Measurements from ENCODE around the gene PODXL.

Gene PODXL

DNA sequence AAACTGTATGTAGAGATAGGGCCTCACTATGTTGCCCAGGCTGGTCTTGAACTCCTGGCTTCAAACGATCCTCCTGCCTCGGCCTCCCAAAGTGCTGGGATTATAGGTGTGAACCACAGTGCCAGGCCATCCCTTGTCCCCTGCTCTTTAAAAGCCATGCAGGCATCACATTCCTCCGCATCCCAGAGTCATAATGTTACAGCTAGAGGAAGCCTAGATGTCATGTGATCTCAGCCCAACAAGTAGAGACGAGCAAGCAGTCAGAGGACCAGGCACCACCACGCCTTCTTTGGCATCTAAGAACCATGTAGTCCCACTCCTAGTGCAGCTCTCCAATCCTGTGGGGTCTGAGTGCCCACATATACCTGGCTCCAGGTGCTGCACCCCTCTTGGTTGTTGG lies 13.1 kb downstream of the PODXL start:
- H3K36me3 ChIP-seq: peaks cover 9% of the 10 kb centered on the region; the same call in 1 of the 2 replicates
- TF ChIP-seq, protein P1, sequence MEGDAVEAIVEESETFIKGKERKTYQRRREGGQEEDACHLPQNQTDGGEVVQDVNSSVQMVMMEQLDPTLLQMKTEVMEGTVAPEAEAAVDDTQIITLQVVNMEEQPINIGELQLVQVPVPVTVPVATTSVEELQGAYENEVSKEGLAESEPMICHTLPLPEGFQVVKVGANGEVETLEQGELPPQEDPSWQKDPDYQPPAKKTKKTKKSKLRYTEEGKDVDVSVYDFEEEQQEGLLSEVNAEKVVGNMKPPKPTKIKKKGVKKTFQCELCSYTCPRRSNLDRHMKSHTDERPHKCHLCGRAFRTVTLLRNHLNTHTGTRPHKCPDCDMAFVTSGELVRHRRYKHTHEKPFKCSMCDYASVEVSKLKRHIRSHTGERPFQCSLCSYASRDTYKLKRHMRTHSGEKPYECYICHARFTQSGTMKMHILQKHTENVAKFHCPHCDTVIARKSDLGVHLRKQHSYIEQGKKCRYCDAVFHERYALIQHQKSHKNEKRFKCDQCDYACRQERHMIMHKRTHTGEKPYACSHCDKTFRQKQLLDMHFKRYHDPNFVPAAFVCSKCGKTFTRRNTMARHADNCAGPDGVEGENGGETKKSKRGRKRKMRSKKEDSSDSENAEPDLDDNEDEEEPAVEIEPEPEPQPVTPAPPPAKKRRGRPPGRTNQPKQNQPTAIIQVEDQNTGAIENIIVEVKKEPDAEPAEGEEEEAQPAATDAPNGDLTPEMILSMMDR (IDR thresholded peaks at IDR 0.05; ENCODE audit: low read depth, low read length): no peak

GRCh38 chr7:131540491-131541162 lies 15.8 kb downstream of the PODXL start:
- Histone ChIP-seq H3K27me3 (ENCODE audit: insufficient read depth, low read depth, severe bottlenecking) (no peaks in the 10 kb centered on the region), H3K36me3 (no peaks in the 10 kb centered on the region), H3K4me3 (ENCODE audit: low read depth, low read length) (no peak overlapping the region), H3K27ac (no peak overlapping the region), H3K9me3 (ENCODE audit: severe bottlenecking) (no peaks in the 10 kb centered on the region)
- TF ChIP-seq, protein P1 (IDR thresholded peaks at IDR 0.05; ENCODE audit: low read depth, low read length): no peak
- DNase-seq: no peak

More for the DNA sequence above, 13.1 kb downstream of the PODXL start:
- DNase-seq: no peak
- Histone ChIP-seq H3K27ac (no peak overlapping the region), H3K27me3 (ENCODE audit: insufficient read depth, low read depth, severe bottlenecking) (no peaks in the 10 kb centered on the region), H3K9me3 (ENCODE audit: severe bottlenecking) (no peaks in the 10 kb centered on the region), H3K4me3 (ENCODE audit: low read depth, low read length) (no peak overlapping the region)

GRCh38 chr7:131538813-131539179 lies 17.6 kb downstream of the PODXL start:
- TF ChIP-seq, protein P1 (IDR thresholded peaks at IDR 0.05; ENCODE audit: low read depth, low read length): no peak
- DNase-seq: peak; percentile 66
- no peaks in the 10 kb centered on the region for H3K9me3 ChIP-seq (ENCODE audit: severe bottlenecking)
- H3K4me3 ChIP-seq (ENCODE audit: low read depth, low read length): no peak overlapping the region
- H3K27me3 ChIP-seq (ENCODE audit: insufficient read depth, low read depth, severe bottlenecking): no peaks in the 10 kb centered on the region
- no peaks in the 10 kb centered on the region for H3K36me3 ChIP-seq
- peak overlapping the region; percentile 50 for H3K27ac ChIP-seq

DNA sequence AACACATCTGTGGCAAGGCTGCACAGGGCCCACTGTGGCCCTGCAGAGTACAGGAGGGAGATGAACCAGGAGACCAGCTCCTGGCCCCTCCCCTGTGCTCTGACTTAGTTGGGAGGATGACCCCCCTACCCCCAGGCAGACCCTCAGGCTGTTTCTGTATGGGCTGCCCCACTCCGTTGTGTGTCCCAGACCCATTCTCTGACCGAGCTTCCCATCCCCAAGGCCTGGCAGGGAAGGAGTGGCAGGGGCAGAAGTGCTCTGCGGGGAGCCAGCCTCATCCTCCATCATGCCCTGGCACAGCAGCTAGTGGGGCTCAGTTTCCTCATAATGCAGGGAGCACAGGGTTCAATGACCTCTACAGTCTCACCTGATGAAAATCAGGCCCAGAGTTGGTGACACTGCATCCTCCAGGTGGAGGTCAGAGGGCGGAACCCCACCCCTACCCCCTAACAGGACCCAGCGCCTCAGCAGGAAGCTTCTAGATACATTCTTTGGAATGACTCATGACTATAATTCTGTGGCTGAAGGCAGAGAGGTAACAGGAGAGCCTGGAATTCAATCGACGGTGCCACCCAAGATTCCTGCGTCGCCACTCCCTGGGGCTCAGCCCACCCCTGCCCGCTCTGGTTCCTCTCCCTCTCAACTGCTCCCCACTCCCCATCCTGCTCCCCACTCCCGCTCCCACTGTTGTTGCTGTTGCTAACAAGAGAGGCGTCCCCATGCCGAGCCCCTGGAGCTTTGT lies 18.2 kb downstream of the PODXL start:
- H3K36me3 ChIP-seq: no peaks in the 10 kb centered on the region
- no peak for DNase-seq
- TF ChIP-seq, protein P1 (IDR thresholded peaks at IDR 0.05; ENCODE audit: low read depth, low read length): no peak
- no peaks in the 10 kb centered on the region for H3K27me3 ChIP-seq (ENCODE audit: insufficient read depth, low read depth, severe bottlenecking)
- no peaks in the 10 kb centered on the region for H3K9me3 ChIP-seq (ENCODE audit: severe bottlenecking)
- no peak overlapping the region for H3K4me3 ChIP-seq (ENCODE audit: low read depth, low read length)
- peak overlapping the region; percentile 50 for H3K27ac ChIP-seq

DNA sequence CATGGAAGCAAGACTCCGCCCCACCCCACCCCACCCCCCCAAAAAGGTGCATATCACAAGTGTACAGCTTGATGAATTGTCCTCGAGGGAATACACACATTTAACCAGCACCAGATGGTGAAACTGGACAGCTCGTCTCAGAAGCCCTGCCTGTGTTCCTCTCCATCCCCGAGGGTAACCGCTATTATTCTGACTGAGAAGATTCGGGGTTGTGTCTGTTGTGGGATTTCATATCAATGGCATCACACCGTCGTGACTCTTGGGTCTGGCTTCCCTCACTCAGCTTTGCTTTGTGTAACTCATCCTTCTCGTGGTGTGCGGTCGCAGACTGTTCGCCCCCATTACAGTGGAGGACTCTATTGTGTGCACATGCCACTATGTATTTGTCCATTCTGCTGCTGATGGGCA lies 18.9 kb downstream of the PODXL start:
- Histone ChIP-seq H3K4me3 (ENCODE audit: low read depth, low read length) (no peak overlapping the region), H3K27ac (no peak overlapping the region), H3K9me3 (ENCODE audit: severe bottlenecking) (no peaks in the 10 kb centered on the region), H3K36me3 (no peaks in the 10 kb centered on the region), H3K27me3 (ENCODE audit: insufficient read depth, low read depth, severe bottlenecking) (no peaks in the 10 kb centered on the region)
- TF ChIP-seq, protein P1 (IDR thresholded peaks at IDR 0.05; ENCODE audit: low read depth, low read length): no peak
- no peak for DNase-seq

Measured in WERI-Rb-1 (cell line).